ENCODE measurements around the gene RAB35. TPM values are rescaled to one million over a fixed set of nuclear protein-coding genes. Genes with fewer than 3 reads are reported as not detected.

RAB35 gene
- total and polyA plus RNA-seq, 2 experiments from 2014 or later = 9.9 to 16.9 TPM

DNA sequence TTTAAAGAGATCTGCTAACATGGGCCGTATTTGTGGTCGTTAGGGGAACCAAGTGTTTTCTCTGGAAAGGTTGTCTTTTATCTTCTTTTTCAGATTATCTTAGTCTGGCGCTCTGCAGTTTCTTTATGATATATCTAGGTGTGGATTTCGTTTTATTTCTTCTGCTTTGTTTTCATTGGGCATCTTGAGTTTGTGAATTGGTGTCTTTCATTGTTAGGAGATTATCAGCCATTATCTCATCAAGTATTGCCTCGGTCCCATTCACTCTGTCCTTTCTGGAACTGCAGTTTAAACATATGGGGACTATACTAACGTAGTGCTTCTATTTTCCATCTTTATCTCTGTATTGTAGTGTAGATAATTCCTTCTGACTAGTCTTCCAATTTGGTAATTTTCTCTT is 67.1 kb downstream of the RAB35 start (continued):
- no peak for TF ChIP-seq CTCF (conservative IDR thresholded peaks at IDR 0.05; ENCODE audit: low read depth in 2 of 2)
- TF ChIP-seq REST (IDR thresholded peaks at IDR 0.05; ENCODE audit: unreplicated experiment) = no peak
- TF ChIP-seq STAT1 (IDR thresholded peaks at IDR 0.05; ENCODE audit: unreplicated experiment) = no peak
- TF ChIP-seq ZNF331 (CRISPR knock-in tag; IDR thresholded peaks at IDR 0.05; ENCODE audit: low read depth) = no peak
- no peak for TF ChIP-seq CREB1 (CRISPR knock-in tag; IDR thresholded peaks at IDR 0.05; ENCODE audit: low read depth)
- no peak for TF ChIP-seq JUNB (IDR thresholded peaks at IDR 0.05; ENCODE audit: unreplicated experiment)

- H3K4me3 Mint-ChIP-seq = no peak overlapping the region
- Histone ChIP-seq H3K4me2 (no peak overlapping the region), H3F3A (replicated peaks; ENCODE audit: low read depth) (0 out of 2 replicates have a peak, but pooled peaks cover 6% of the 10 kb centered on the region), H3K27ac (ENCODE audit: low read depth) (no peak overlapping the region), H3K36me3 (ENCODE audit: insufficient read depth) (no peaks in the 10 kb centered on the region), H3K79me2 (replicated peaks; ENCODE audit: insufficient read depth) (no peaks in the 10 kb centered on the region), H3K4me1 (ENCODE audit: insufficient read depth) (peaks cover under 1% of the 10 kb centered on the region; the same call in 1 of the 2 replicates), H3K27me3 (ENCODE audit: insufficient read depth) (no peaks in the 10 kb centered on the region), H4K20me1 (replicated peaks; ENCODE audit: insufficient read depth) (no peaks in the 10 kb centered on the region; the same call in 1 of the 2 replicates), H3K9me2 (ENCODE audit: insufficient read depth) (no peaks in the 10 kb centered on the region), H2AFZ (no peak overlapping the region), H3K4me3 (no peak overlapping the region)
- peaks cover 7% of the 10 kb centered on the region; the same call in 1 of the 3 replicates for H3K9me3 Mint-ChIP-seq
- DNase-seq (ENCODE audit: low spot score) (no peak), ATAC-seq (no peak)
- no peak overlapping the region for H3K27ac Mint-ChIP-seq
- H3K4me1 Mint-ChIP-seq = no peaks in the 10 kb centered on the region
- no peaks in the 10 kb centered on the region for H3K27me3 Mint-ChIP-seq (ENCODE audit: insufficient read depth, low read depth, poor library complexity)
- peaks cover 10% of the 10 kb centered on the region; the same call in 2 of the 3 replicates for H3K36me3 Mint-ChIP-seq (ENCODE audit: low read depth)
- TF ChIP-seq ZNF331 (CRISPR knock-in tag; IDR thresholded peaks at IDR 0.05; ENCODE audit: low read depth) (no peak), CREB1 (CRISPR knock-in tag; IDR thresholded peaks at IDR 0.05; ENCODE audit: low read depth) (no peak), JUNB (IDR thresholded peaks at IDR 0.05; ENCODE audit: unreplicated experiment) (no peak), ZNF114 (CRISPR knock-in tag; IDR thresholded peaks at IDR 0.05) (no peak), EZH2 (IDR thresholded peaks at IDR 0.05; ENCODE audit: low read depth, unreplicated experiment) (no peak), EZH2phosphoT487 (IDR thresholded peaks at IDR 0.05; ENCODE audit: unreplicated experiment) (no peak), CTCF (conservative IDR thresholded peaks at IDR 0.05; ENCODE audit: low read depth in 2 of 2) (no peak), NANOG (IDR thresholded peaks at IDR 0.05; ENCODE audit: borderline replicate concordance) (no peak)
- TF ChIP-seq, protein P1, sequence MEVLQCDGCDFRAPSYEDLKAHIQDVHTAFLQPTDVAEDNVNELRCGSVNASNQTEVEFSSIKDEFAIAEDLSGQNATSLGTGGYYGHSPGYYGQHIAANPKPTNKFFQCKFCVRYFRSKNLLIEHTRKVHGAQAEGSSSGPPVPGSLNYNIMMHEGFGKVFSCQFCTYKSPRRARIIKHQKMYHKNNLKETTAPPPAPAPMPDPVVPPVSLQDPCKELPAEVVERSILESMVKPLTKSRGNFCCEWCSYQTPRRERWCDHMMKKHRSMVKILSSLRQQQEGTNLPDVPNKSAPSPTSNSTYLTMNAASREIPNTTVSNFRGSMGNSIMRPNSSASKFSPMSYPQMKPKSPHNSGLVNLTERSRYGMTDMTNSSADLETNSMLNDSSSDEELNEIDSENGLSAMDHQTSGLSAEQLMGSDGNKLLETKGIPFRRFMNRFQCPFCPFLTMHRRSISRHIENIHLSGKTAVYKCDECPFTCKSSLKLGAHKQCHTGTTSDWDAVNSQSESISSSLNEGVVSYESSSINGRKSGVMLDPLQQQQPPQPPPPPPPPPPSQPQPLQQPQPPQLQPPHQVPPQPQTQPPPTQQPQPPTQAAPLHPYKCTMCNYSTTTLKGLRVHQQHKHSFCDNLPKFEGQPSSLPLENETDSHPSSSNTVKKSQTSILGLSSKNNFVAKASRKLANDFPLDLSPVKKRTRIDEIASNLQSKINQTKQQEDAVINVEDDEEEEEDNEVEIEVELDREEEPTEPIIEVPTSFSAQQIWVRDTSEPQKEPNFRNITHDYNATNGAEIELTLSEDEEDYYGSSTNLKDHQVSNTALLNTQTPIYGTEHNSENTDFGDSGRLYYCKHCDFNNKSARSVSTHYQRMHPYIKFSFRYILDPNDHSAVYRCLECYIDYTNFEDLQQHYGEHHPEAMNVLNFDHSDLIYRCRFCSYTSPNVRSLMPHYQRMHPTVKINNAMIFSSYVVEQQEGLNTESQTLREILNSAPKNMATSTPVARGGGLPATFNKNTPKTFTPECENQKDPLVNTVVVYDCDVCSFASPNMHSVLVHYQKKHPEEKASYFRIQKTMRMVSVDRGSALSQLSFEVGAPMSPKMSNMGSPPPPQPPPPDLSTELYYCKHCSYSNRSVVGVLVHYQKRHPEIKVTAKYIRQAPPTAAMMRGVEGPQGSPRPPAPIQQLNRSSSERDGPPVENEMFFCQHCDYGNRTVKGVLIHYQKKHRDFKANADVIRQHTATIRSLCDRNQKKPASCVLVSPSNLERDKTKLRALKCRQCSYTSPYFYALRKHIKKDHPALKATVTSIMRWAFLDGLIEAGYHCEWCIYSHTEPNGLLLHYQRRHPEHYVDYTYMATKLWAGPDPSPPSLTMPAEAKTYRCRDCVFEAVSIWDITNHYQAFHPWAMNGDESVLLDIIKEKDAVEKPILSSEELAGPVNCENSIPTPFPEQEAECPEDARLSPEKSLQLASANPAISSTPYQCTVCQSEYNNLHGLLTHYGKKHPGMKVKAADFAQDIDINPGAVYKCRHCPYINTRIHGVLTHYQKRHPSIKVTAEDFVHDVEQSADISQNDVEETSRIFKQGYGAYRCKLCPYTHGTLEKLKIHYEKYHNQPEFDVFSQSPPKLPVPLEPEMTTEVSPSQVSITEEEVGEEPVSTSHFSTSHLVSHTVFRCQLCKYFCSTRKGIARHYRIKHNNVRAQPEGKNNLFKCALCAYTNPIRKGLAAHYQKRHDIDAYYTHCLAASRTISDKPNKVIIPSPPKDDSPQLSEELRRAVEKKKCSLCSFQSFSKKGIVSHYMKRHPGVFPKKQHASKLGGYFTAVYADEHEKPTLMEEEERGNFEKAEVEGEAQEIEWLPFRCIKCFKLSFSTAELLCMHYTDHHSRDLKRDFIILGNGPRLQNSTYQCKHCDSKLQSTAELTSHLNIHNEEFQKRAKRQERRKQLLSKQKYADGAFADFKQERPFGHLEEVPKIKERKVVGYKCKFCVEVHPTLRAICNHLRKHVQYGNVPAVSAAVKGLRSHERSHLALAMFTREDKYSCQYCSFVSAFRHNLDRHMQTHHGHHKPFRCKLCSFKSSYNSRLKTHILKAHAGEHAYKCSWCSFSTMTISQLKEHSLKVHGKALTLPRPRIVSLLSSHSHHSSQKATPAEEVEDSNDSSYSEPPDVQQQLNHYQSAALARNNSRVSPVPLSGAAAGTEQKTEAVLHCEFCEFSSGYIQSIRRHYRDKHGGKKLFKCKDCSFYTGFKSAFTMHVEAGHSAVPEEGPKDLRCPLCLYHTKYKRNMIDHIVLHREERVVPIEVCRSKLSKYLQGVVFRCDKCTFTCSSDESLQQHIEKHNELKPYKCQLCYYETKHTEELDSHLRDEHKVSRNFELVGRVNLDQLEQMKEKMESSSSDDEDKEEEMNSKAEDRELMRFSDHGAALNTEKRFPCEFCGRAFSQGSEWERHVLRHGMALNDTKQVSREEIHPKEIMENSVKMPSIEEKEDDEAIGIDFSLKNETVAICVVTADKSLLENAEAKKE (CRISPR knock-in tag; IDR thresholded peaks at IDR 0.05) = no peak
These were observed 68.3 kb downstream of the RAB35 start for GRCh38 chr12:120048263-120048662.

All from GM23338 (cell line).